H1 (cell line): Measurements from ENCODE around the gene CEP85. TPM values are rescaled to one million over a fixed set of nuclear protein-coding genes. Genes with fewer than 3 reads are reported as not detected.
"Not testable (repeated sequence)": the region's sequence is repeated elsewhere in the genome, so short reads cannot be mapped to it uniquely, and the experiment has no call there.

ENCODE experiments used
- CTCF ChIA-PET: fragments of 300-600 bp; sonication (Branson Sonifier 250); formaldehyde crosslinking; loops from one replicate; lab custom pipeline; 2021; ENCODE audit not compliant: partially characterized antibody; lab: Charles Lee
- POLR2A ChIA-PET: fragments of 300-600 bp; sonication (Branson Sonifier 250); formaldehyde crosslinking; loops from one replicate; lab custom pipeline; 2021; ENCODE audit warnings: inconsistent platforms; ENCODE audit not compliant: partially characterized antibody; lab: Charles Lee
- DNase-seq, 2 experiments: peaks; one replicate each; pipeline versions ENCODE4 v3.0.0 to v3.0.0-alpha.2; 2010 to 2022; ENCODE audit warnings: low spot score in 2 of 2, low read depth in 1 of 2, mixed read lengths in 1 of 2
- FAIRE-seq: peaks from 2 replicates; lab custom pipeline; 2011; peaks lifted over from hg19 to GRCh38; lab: Jason Lieb, UNC
- H2AFZ ChIP-seq: 2 replicates; pipeline ENCODE4 v1.8.1; 2012; ENCODE audit warnings: low read length, inconsistent platforms
- H2AK5ac ChIP-seq: 2 replicates; pipeline ENCODE4 v1.6.1; 2013; ENCODE audit warnings: low read depth, low read length
- H2BK120ac ChIP-seq: replicated peaks from 2 replicates; pipeline ENCODE3; 2013; ENCODE audit warnings: low read depth, low read length, inconsistent platforms
- H2BK12ac ChIP-seq: 2 replicates; pipeline ENCODE4 v1.6.1; 2013; ENCODE audit warnings: low read depth, low read length
- H2BK15ac ChIP-seq: 2 replicates; pipeline ENCODE4 v1.6.1; 2013; ENCODE audit warnings: low read length
- H2BK20ac ChIP-seq: 2 replicates; pipeline ENCODE4 v1.6.1; 2013; ENCODE audit warnings: low read length
- H2BK5ac ChIP-seq: 2 replicates; pipeline ENCODE4 v1.6.1; 2013; ENCODE audit warnings: low read depth, low read length
- H3K14ac ChIP-seq: 2 replicates; pipeline ENCODE4 v1.6.1; 2013; ENCODE audit warnings: inconsistent platforms; ENCODE audit not compliant: insufficient read length
- H3K18ac ChIP-seq: 2 replicates; pipeline ENCODE4 v1.6.1; 2013; ENCODE audit warnings: low read length; ENCODE audit errors: extremely low read depth
- H3K23ac ChIP-seq: 2 replicates; pipeline ENCODE4 v1.6.1; 2013; ENCODE audit warnings: inconsistent platforms; ENCODE audit not compliant: insufficient read length
- H3K23me2 ChIP-seq: 2 replicates; pipeline ENCODE4 v1.6.1; 2013; ENCODE audit warnings: low read depth, low read length
- H3K27ac ChIP-seq: 2 replicates; pipeline ENCODE4 v1.6.1; 2011; ENCODE audit warnings: low read depth, low read length, inconsistent platforms
- H3K27me3 ChIP-seq, 4 experiments: replicated peaks in 1 of 4; 1 replicate in 1 of 4; 2 replicates in 3 of 4; pipeline versions ENCODE4 v1.6.1 to v1.8.1; 2011 to 2013; ENCODE audit warnings: low read length in 3 of 4, mild to moderate bottlenecking in 3 of 4, inconsistent platforms in 2 of 4, mixed read lengths in 2 of 4, moderate library complexity in 1 of 4; ENCODE audit not compliant: control insufficient read depth in 3 of 4, insufficient read depth in 3 of 4; ENCODE audit errors: extremely low read depth in 1 of 4
- H3K36me3 ChIP-seq, 4 experiments: 2 replicates each; pipeline versions ENCODE4 v1.6.1 to v1.8.1; 2011 to 2013; ENCODE audit warnings: mild to moderate bottlenecking in 4 of 4, low read length in 3 of 4, moderate library complexity in 2 of 4, control low read depth in 1 of 4, inconsistent platforms in 1 of 4; ENCODE audit not compliant: insufficient read depth in 4 of 4, control insufficient read depth in 2 of 4
- H3K4ac ChIP-seq: replicated peaks from 2 replicates; pipeline ENCODE3; 2013; ENCODE audit warnings: low read length, low read depth, mixed read lengths, inconsistent platforms; ENCODE audit not compliant: insufficient read length
- H3K4me1 ChIP-seq, 4 experiments: replicated peaks in 1 of 4; 1 replicate in 1 of 4; 2 replicates in 3 of 4; pipeline versions ENCODE4 v1.6.1 to v1.8.1; 2011 to 2013; ENCODE audit warnings: low read length in 3 of 4, inconsistent platforms in 2 of 4, mixed read lengths in 1 of 4; ENCODE audit not compliant: insufficient read depth in 4 of 4, control insufficient read depth in 3 of 4
- H3K4me2 ChIP-seq, 2 experiments: 2 replicates each; pipeline versions ENCODE4 v1.6.1 to v1.8.1; 2011 to 2013; ENCODE audit warnings: low read depth in 2 of 2, low read length in 2 of 2, control low read depth in 1 of 2, inconsistent platforms in 1 of 2, mild to moderate bottlenecking in 1 of 2; ENCODE audit not compliant: insufficient read depth in 1 of 2
- H3K4me3 ChIP-seq, 4 experiments: fragments of 200-600, 300-600 bp in 1 of 4; sonication (generic), shearing (Covaris generic), sonication (Bioruptor Twin) in 1 of 4; 2 replicates each; pipeline versions ENCODE4 v1.5.1 to v1.8.1; 2011 to 2016; ENCODE audit warnings: low read length in 4 of 4, low read depth in 3 of 4, control low read depth in 2 of 4, inconsistent platforms in 2 of 4, mild to moderate bottlenecking in 2 of 4, mixed read lengths in 1 of 4, moderate library complexity in 1 of 4; ENCODE audit not compliant: insufficient read depth in 2 of 4; ENCODE audit errors: extremely low read depth in 1 of 4
- H3K56ac ChIP-seq: replicated peaks from 2 replicates; pipeline ENCODE3; 2013; ENCODE audit warnings: low read depth, mild to moderate bottlenecking, mixed read lengths, low read length, inconsistent platforms; ENCODE audit not compliant: insufficient read length
- H3K79me1 ChIP-seq: 2 replicates; pipeline ENCODE4 v1.6.1; 2013; ENCODE audit warnings: low read depth, low read length, control low read depth
- H3K79me2 ChIP-seq, 2 experiments: 2 replicates each; pipeline versions ENCODE4 v1.6.1 to v1.8.1; 2012 to 2013; ENCODE audit warnings: low read length in 2 of 2, mild to moderate bottlenecking in 2 of 2, inconsistent platforms in 1 of 2; ENCODE audit not compliant: insufficient read depth in 2 of 2, control insufficient read depth in 1 of 2
- H3K9ac ChIP-seq, 4 experiments: replicated peaks in 1 of 4; 1 replicate in 1 of 4; 2 replicates in 3 of 4; pipeline versions ENCODE4 v1.6.1 to v1.8.1; 2011 to 2013; ENCODE audit warnings: low read depth in 3 of 4, low read length in 3 of 4, control low read depth in 2 of 4, mild to moderate bottlenecking in 2 of 4, moderate library complexity in 2 of 4, inconsistent platforms in 1 of 4; ENCODE audit errors: extremely low read depth in 1 of 4
- H3K9me3 ChIP-seq, 2 experiments: 2 replicates each; pipeline versions ENCODE4 v1.6.1 to v1.8.1; 2012 to 2013; ENCODE audit warnings: mild to moderate bottlenecking in 2 of 2, moderate library complexity in 2 of 2, control low read depth in 1 of 2, inconsistent platforms in 1 of 2, low read depth in 1 of 2, low read length in 1 of 2, mixed read lengths in 1 of 2; ENCODE audit not compliant: insufficient read depth in 2 of 2
- H4K20me1 ChIP-seq, 2 experiments: replicated peaks in 1 of 2; 2 replicates each; pipeline versions ENCODE3 to v1.8.1; 2011 to 2013; ENCODE audit warnings: inconsistent platforms in 2 of 2, low read length in 2 of 2, mild to moderate bottlenecking in 1 of 2; ENCODE audit not compliant: insufficient read depth in 2 of 2, control insufficient read depth in 1 of 2
- H4K5ac ChIP-seq: 2 replicates; pipeline ENCODE4 v1.6.1; 2013; ENCODE audit warnings: low read length, low read depth, mixed read lengths, inconsistent platforms; ENCODE audit not compliant: insufficient read length
- H4K8ac ChIP-seq: 2 replicates; pipeline ENCODE4 v1.8.0; 2013; ENCODE audit warnings: mild to moderate bottlenecking, moderate library complexity, low read length, inconsistent platforms; ENCODE audit not compliant: insufficient read depth; ENCODE audit errors: extremely low read depth
- H4K91ac ChIP-seq: replicated peaks from 2 replicates; pipeline ENCODE3; 2013; ENCODE audit warnings: low read length, mixed read lengths, inconsistent platforms; ENCODE audit not compliant: insufficient read length
- RXRA ChIP-seq: IDR thresholded peaks from 2 replicates; pipeline ENCODE4 v1.6.1; 2011; ENCODE audit warnings: low read depth, mild to moderate bottlenecking, low read length, moderate library complexity; ENCODE audit not compliant: insufficient read depth
- WGBS, 2 experiments: shearing (Covaris generic) in 1 of 2; methylation state at CpG; one replicate each; pipeline versions ENCODE4 v1.1.6 to v1.1.7; 2013 to 2015; ENCODE audit warnings: low lambda C conversion rate in 2 of 2, mixed read lengths in 2 of 2, inconsistent platforms in 1 of 2, low coverage in 1 of 2, missing lambda C conversion rate in 1 of 2; ENCODE audit not compliant: insufficient replicate concordance in 2 of 2, insufficient coverage in 1 of 2, insufficient read length in 1 of 2; ENCODE audit errors: extremely low coverage in 1 of 2, missing lambda C conversion rate in 1 of 2; 5-methylcytosine and 5-hydroxymethylcytosine counted together
- polyA plus RNA-seq, 7 experiments: library from polyadenylated mRNA; depleted of rRNA in 3 of 7; stranded (reverse) in 5 of 7; unstranded in 2 of 7; fragments of >200 nt in 5 of 7; fragments of 200-250 nt in 2 of 7; gene quantifications; 1 replicate in 5 of 7; 2 replicates in 1 of 7; 4 replicates in 1 of 7; pipeline versions ENCODE4 v1.2.1 to v1.2.3, GENCODE V29; 2011 to 2013; ENCODE audit warnings: missing spikeins in 2 of 7, mixed read lengths in 2 of 7
- total RNA-seq: library from RNA; stranded (reverse); fragmentation: NEBNext Ultra II Directional; extraction: Animal tissue kit (Norgen Biotek cat#: 25700); gene quantifications from 2 replicates; pipeline ENCODE4 v1.2.1, GENCODE V29; 2021

CEP85 gene
- total and polyA plus RNA-seq, 2 of the 8 experiments (the other 6 are each of a cell fraction or from before 2014, with no cell fraction given) = 40.4 to 43.7 TPM

DNA sequence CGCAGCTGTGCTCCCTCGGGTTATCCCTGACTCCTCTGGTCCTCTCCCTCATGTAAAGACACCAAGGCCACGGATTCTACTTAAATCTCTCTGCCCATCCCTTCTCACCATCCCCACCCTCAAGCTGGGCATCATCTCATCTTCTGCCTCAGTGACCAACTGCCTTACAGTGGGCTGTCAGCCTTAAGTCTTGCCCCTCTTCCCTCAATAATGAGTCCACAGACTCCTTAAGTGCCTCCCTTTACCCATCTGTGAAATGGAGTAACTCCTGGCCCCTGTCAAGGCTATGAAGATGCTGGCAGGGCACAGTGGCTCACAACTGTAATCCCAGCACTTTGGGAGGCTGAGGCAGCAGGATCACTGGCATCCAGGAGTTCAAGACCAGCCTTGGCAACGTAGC, 57.9 kb downstream of the CEP85 start (continued):
- TF ChIP-seq RXRA = no peak

DNA sequence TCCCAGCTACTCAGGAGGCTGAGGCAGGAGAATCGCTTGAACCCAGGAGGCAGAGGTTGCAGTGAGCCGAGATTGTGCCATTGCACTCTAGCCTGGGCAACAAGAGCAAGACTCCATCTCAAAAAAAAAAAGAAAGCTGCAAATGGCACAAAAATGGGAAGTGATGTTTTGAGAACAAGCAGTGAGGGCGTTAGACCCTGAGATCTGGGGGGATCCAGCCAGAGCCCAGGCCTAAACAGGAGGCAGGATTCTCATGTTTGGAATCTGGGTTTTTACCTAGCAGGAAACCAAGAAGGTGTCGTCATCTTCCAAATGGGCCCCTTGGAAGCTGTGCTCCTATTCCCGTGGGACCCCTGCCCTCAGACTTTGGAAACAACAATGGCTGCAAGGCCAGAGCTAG, 58.7 kb downstream of the CEP85 start:
- not testable (repeated sequence) for H3K27ac ChIP-seq, H2BK20ac ChIP-seq, H4K20me1 ChIP-seq, H3K23ac ChIP-seq, H3K18ac ChIP-seq, H3K9me3 ChIP-seq, H4K5ac ChIP-seq, H3K36me3 ChIP-seq, H3K14ac ChIP-seq, H3K56ac ChIP-seq, H3K4me2 ChIP-seq, H2BK15ac ChIP-seq, H3K79me2 ChIP-seq, H2BK120ac ChIP-seq, H3K4ac ChIP-seq, FAIRE-seq, H3K9ac ChIP-seq, H3K27me3 ChIP-seq, H4K91ac ChIP-seq, H3K23me2 ChIP-seq, DNase-seq, H2AFZ ChIP-seq, H2BK12ac ChIP-seq, H2AK5ac ChIP-seq, H3K4me3 ChIP-seq, H3K79me1 ChIP-seq, H2BK5ac ChIP-seq, H4K8ac ChIP-seq
- 95% methylated on average over 5 of the region's 5 CpGs; no CpG with 5 or more reads in 1 of the 2 experiments for WGBS, 2 experiments
- CTCF ChIA-PET = interaction anchor here (0.8 to 57.0 kb wide), 4 partner anchors 1 to 98 kb away, joined by 3 to 1530 read pairs (median 914); partner anchors contain the start of genes CD52, SH3BGRL3 and UBXN11
- POLR2A ChIA-PET = interaction anchor here (1.4 to 2.0 kb wide), 2 partner anchors 15 to 16 kb away, joined by 4 to 5 read pairs; no protein-coding TSS in a partner anchor
- peaks cover 0 to 22% (median 17%) of the 10 kb centered on the region in 4 experiments; a peak in 6 of 7 replicates for H3K4me1 ChIP-seq
